ENCODE measurements around the gene HIRA.
A peak's percentile ranks its signal among the peaks of the same experiment; 100 is the strongest.

HIRA gene

DNA sequence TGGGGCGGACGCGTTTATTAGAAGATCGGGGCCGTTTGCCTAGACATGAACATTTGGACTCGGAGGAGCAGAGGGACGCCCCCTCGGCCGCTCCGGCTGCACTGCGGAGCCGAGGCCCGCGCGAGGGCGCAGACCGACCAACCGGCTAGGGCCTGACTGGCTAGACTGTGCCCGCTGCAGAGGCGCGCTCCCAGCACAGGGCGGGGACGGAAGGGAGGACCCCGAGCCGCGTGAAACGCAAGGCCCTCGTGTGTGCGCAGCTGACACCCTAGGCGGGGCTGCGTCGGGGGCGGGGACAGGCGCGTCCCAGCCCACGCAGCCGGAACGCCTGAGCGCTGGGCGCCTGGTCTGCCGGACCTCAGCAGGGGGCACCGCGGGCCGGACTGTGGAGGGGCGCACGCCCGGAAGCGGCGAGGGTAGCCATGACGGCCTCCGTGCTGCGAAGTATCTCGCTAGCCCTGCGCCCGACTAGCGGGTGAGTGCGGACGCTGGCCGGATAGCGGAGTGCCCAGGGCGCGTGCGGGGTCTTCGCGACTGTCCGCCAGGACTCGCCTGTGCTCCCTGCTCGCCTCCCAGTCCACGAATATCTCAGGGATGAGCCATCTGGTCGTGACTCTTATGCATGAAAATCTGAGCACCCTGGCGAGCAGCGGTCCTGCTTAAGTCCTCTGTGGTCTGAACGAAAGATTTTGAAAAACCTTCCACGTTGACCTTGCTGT is 759 bp upstream of the HIRA start, which contains the start of gene MRPL40:
MRPL40 (plus strand) TSS at position 413 of the 719 bp plus-strand sequence; CDS start at position 423, 10 bp downstream.
- peak; percentile 84 for DNase-seq (ENCODE audit: low read depth)
- H3K4me3 ChIP-seq (ENCODE audit: low read depth, low read length), result peak within 1 kb of the TSS; percentile 93
- TF ChIP-seq, protein P1, sequence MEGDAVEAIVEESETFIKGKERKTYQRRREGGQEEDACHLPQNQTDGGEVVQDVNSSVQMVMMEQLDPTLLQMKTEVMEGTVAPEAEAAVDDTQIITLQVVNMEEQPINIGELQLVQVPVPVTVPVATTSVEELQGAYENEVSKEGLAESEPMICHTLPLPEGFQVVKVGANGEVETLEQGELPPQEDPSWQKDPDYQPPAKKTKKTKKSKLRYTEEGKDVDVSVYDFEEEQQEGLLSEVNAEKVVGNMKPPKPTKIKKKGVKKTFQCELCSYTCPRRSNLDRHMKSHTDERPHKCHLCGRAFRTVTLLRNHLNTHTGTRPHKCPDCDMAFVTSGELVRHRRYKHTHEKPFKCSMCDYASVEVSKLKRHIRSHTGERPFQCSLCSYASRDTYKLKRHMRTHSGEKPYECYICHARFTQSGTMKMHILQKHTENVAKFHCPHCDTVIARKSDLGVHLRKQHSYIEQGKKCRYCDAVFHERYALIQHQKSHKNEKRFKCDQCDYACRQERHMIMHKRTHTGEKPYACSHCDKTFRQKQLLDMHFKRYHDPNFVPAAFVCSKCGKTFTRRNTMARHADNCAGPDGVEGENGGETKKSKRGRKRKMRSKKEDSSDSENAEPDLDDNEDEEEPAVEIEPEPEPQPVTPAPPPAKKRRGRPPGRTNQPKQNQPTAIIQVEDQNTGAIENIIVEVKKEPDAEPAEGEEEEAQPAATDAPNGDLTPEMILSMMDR (IDR thresholded peaks at IDR 0.05; ENCODE audit: low read depth, low read length, missing control alignments), result no peak

DNA sequence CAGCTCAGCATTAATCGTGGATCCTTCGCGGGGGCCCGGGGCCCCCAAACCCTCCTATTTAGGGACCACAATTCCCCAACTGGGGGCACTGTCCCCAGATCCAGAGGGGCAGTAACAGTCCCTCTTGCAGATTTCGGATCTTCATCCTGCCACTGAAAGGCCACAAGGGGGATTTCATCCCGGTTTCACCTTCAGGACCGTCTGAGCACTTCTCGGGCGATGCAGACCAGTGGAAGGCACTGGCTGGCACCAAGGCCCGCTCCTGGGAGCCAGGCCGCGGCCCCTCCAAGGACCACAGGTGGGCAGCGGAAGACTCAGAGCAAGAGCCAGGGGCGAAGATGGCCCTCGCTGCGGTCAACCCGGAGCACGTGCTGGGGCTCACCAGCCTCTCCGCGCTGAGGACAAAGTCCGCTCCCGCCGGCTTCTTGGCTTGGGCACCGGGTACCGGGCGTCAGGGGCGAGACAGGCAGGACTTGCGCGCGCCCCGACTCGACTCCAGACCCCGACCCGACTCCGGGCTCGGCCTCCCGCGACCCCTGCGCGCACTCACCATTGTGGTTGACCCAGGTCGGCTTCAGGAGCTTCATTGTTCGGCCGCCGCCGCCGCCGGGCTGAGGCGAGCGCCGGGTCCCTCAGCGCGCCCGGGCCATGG is 517 bp downstream of the HIRA start:
- TF ChIP-seq, protein P1 (IDR thresholded peaks at IDR 0.05; ENCODE audit: low read depth, low read length, missing control alignments), result peak; percentile 10
- H3K4me3 ChIP-seq (ENCODE audit: low read depth, low read length), result peak overlapping the region; percentile 93
- DNase-seq (ENCODE audit: low read depth), result no peak

DNA sequence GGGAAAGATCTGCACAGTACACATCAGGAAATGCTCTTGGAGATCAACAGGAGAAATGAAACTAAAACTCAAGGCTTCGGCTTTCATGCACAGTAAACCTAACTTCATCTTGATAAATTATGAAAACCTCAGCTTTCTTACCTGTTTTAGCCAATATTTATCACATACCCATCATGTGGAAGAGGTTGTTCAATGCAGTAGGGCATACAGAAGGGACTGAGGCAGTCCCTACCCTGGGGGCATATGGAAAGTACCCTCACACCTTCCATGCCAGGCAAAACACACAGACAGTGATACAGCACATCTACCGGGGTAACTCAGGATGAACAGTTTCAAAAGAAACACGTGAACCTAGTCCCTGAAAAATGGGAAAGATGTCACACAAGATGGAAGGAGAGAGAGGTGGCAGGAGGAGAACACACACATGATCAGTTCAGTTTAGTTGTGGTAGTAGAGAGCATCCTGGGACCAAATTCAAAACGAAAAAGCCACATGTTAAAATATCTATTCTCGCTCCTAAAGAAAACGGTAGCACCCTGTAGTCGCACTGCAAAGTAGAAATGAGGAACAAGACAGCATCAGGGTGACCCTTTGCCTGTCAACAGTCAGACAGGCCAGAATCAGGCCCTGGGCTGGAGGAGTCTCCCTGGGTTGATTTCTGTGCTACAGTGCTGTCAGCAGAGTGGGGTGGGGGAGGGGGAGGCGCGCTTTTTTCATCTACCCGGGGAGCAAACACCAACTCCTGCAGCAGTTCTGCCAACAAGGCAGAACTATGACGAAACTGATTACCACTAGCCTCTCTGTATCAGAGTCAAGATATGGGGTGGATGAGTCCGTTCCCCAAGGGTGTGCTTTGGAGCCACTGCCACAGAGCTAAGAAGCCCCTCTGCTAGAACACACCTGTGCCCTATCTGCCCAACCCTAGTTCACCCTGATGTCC is 1.3 kb downstream of the HIRA start:
- TF ChIP-seq, protein P1 (IDR thresholded peaks at IDR 0.05; ENCODE audit: low read depth, low read length, missing control alignments), result no peak
- no peak for DNase-seq (ENCODE audit: low read depth)
- H3K4me3 ChIP-seq (ENCODE audit: low read depth, low read length), result peak overlapping the region; percentile 93

DNA sequence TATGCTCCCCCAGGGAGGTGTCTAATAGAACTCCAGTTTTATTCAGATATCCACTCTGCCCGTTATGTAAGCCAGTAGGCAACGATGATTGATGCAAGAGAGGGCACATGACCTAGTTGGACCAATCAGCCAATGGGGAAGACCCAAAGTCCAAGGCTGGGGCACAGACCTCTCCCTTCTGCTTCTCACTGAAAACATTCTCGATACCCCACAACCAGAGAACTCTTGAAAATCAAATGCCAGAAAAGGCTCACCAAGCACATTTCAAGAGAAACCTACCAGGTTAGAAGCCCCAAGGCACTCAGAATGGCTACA is 7.4 kb downstream of the HIRA start:
- TF ChIP-seq, protein P1 (IDR thresholded peaks at IDR 0.05; ENCODE audit: low read depth, low read length, missing control alignments), result no peak
- no peak for DNase-seq (ENCODE audit: low read depth)
- H3K4me3 ChIP-seq (ENCODE audit: low read depth, low read length), result no peak overlapping the region

DNA sequence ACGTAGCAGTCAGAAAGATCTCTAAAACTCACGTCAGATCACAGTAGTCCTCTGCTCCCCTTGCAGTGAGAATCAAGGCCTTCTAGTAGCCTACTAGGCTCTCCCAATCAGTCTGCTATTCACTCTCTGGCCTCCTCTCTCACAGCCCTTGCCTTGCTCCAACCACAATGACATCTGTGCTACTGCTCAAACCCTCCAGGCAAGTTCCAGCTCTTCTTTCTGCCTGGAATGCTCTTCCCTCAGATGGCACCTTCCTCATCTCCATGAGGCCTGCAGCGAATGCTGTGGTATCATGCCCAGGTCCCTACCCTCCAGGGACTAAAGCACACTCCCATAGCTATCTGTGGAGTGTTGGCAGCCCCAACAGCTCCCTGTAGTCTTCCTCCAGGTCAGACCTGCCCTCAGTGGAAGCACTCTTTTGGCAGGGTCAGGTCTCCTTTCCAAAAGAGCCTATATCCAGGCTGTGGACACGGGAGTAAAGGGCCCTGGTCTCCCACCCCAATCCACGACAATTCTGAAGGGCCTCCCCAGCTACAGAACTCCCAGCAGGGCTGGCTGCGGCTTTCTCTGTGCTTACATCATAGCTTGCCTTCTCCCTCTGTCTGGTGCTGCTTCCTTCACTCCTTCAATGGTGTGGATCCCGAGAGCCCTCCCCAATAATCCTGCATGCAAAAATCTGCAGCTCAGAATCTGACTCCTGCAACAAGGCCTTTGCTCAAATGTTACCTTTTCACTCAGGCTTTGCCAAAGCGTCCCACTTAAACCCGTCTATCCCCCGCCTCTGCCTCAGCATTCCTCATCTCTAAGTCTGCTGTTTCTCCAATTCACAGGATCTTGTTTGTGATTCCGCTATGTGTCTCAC is 8.9 kb downstream of the HIRA start:
- H3K4me3 ChIP-seq (ENCODE audit: low read depth, low read length), result no peak overlapping the region
- no peak for DNase-seq (ENCODE audit: low read depth)

More for the DNA sequence above, 8.9 kb downstream of the HIRA start:
- TF ChIP-seq, protein P1 (IDR thresholded peaks at IDR 0.05; ENCODE audit: low read depth, low read length, missing control alignments), result no peak
